CD4-positive, alpha-beta T cell treated with Interleukin-17A for 1 hour (primary cell): ENCODE data around the gene SUGCT.
"Not testable (repeated sequence)": the region's sequence is repeated elsewhere in the genome, so short reads cannot be mapped to it uniquely, and the experiment has no call there.

Experiments used
- DNase-seq: peaks from one replicate; pipeline ENCODE4 v3.0.0-alpha.2; 2020

Gene SUGCT

GRCh38 chr7:40643664-40644063 lies 508.9 kb downstream of the SUGCT start:
- DNase-seq: no peak

- no peak for DNase-seq
Observed at GRCh38 chr7:40644454-40645188, 509.8 kb downstream of the SUGCT start.

- no peak for DNase-seq
Observed at GRCh38 chr7:40645197-40645596, 510.4 kb downstream of the SUGCT start.

- DNase-seq: no peak
Observed at GRCh38 chr7:40646717-40647116, 511.9 kb downstream of the SUGCT start.

GRCh38 chr7:40647719-40648118 lies 512.9 kb downstream of the SUGCT start:
- DNase-seq: no peak

- no peak for DNase-seq
Observed at GRCh38 chr7:40649247-40649646, 514.4 kb downstream of the SUGCT start.

- DNase-seq: not testable (repeated sequence)
Observed at GRCh38 chr7:40650903-40651302, 516.1 kb downstream of the SUGCT start.

- DNase-seq: no peak
Observed at GRCh38 chr7:40654171-40654570, 519.4 kb downstream of the SUGCT start.

GRCh38 chr7:40655426-40655825 lies 520.6 kb downstream of the SUGCT start:
- no peak for DNase-seq

- no peak for DNase-seq
Observed at GRCh38 chr7:40656349-40656748, 521.5 kb downstream of the SUGCT start.

GRCh38 chr7:40658729-40659128 lies 523.9 kb downstream of the SUGCT start:
- no peak for DNase-seq

GRCh38 chr7:40659231-40659630 lies 524.4 kb downstream of the SUGCT start:
- DNase-seq: no peak

- no peak for DNase-seq
Observed at GRCh38 chr7:40673285-40673684, 538.5 kb downstream of the SUGCT start.

- DNase-seq: no peak
Observed at GRCh38 chr7:40674316-40674715, 539.5 kb downstream of the SUGCT start.

GRCh38 chr7:40675741-40676140 lies 540.9 kb downstream of the SUGCT start:
- DNase-seq: no peak

- no peak for DNase-seq
Observed at GRCh38 chr7:40676221-40676620, 541.4 kb downstream of the SUGCT start.

- DNase-seq: no peak
Observed at GRCh38 chr7:40680657-40681056, 545.9 kb downstream of the SUGCT start.

- DNase-seq: no peak
Observed at GRCh38 chr7:40682696-40683095, 547.9 kb downstream of the SUGCT start.

- DNase-seq: no peak
Observed at GRCh38 chr7:40694026-40694809, 559.4 kb downstream of the SUGCT start.

GRCh38 chr7:40694991-40695390 lies 560.2 kb downstream of the SUGCT start:
- DNase-seq: no peak

GRCh38 chr7:40697653-40698052 lies 562.8 kb downstream of the SUGCT start:
- no peak for DNase-seq

- no peak for DNase-seq
Observed at GRCh38 chr7:40698214-40698920, 563.6 kb downstream of the SUGCT start.

GRCh38 chr7:40698921-40699260 lies 564.1 kb downstream of the SUGCT start:
- DNase-seq: no peak
